ENCODE measurements around the gene G3BP2.

DNA sequence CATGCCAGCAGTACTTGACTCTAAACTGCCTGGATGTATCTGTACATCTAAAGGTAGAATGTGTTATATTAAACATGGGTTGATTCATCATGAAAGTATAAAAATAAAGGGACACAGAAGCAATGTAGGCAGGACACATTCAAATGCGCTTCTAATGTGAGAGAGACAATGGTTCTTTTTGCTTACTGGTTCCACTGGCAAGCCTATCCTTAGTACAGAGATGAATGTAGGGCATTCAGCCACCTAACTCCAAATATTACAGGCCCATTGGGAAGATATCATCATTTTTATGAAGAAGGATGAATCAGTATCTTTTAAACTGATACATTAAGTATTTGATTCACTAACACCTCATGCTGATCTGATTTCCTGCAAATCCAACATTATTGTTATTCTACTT lies 60.9 kb downstream of the G3BP2 start:
- TF ChIP-seq, protein P1, sequence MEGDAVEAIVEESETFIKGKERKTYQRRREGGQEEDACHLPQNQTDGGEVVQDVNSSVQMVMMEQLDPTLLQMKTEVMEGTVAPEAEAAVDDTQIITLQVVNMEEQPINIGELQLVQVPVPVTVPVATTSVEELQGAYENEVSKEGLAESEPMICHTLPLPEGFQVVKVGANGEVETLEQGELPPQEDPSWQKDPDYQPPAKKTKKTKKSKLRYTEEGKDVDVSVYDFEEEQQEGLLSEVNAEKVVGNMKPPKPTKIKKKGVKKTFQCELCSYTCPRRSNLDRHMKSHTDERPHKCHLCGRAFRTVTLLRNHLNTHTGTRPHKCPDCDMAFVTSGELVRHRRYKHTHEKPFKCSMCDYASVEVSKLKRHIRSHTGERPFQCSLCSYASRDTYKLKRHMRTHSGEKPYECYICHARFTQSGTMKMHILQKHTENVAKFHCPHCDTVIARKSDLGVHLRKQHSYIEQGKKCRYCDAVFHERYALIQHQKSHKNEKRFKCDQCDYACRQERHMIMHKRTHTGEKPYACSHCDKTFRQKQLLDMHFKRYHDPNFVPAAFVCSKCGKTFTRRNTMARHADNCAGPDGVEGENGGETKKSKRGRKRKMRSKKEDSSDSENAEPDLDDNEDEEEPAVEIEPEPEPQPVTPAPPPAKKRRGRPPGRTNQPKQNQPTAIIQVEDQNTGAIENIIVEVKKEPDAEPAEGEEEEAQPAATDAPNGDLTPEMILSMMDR (IDR thresholded peaks at IDR 0.05; ENCODE audit: borderline replicate concordance, extremely low read depth, low read length, poor library complexity, severe bottlenecking): no peak
- no peak for TF ChIP-seq EZH2 (IDR thresholded peaks at IDR 0.05; ENCODE audit: borderline replicate concordance, low read depth, low read length, severe bottlenecking)

Measured in DND-41 (cell line).